LNCAP (cell line): ENCODE data around the gene EPS8L3.

Experiments used
- CTCF ChIP-seq: fragments of 450-650 bp; IDR thresholded peaks from 2 replicates; pipeline ENCODE4 v1.5.1; 2017; ENCODE audit warnings: mild to moderate bottlenecking

Gene EPS8L3

GRCh38 chr1:109756848-109757521, 6.7 kb downstream of the EPS8L3 start:
- no peak for TF ChIP-seq CTCF

- no peak for TF ChIP-seq CTCF
Observed at GRCh38 chr1:109754738-109755137, 9.0 kb downstream of the EPS8L3 start.

- TF ChIP-seq CTCF = no peak
Observed at GRCh38 chr1:109751531-109752260, 12.0 kb downstream of the EPS8L3 start.

GRCh38 chr1:109750920-109751319, 12.8 kb downstream of the EPS8L3 start:
- TF ChIP-seq CTCF = no peak

- no peak for TF ChIP-seq CTCF
Observed at GRCh38 chr1:109750241-109750882, 13.4 kb downstream of the EPS8L3 start.

- no peak for TF ChIP-seq CTCF
Observed at GRCh38 chr1:109749221-109749620, 14.5 kb downstream of the EPS8L3 start.

GRCh38 chr1:109740615-109741373, 22.9 kb downstream of the EPS8L3 start, which contains the start of gene GSTM3:
GSTM3 (minus strand) TSS chr1:109741038; CDS start chr1:109740287, 751 bp downstream.
- TF ChIP-seq CTCF = no peak
